Activated CD4-positive, alpha-beta memory T cell treated with anti-CD3 and anti-CD28 coated beads, Interleukin-2, amount 10 ng/mL, durations not matched to agents 7 days and 5 days (primary cell): ENCODE measurements around the gene EPS8L1. TPM values are rescaled to one million over a fixed set of nuclear protein-coding genes. Genes with fewer than 3 reads are reported as not detected.

ENCODE experiments used
- CTCF ChIA-PET: fragments of 350-600 bp; sonication (Branson Sonifier 250); formaldehyde crosslinking; loops from one replicate; lab custom pipeline; 2021; ENCODE audit warnings: antibody characterized with exemption, inconsistent platforms; lab: Charles Lee
- POLR2A ChIA-PET: fragments of 350-600 bp; sonication (Branson Sonifier 250); formaldehyde crosslinking; loops from one replicate; lab custom pipeline; 2021; ENCODE audit warnings: antibody characterized with exemption; lab: Charles Lee
- DNase-seq: peaks from one replicate; pipeline ENCODE4 v3.0.0-alpha.2; 2020
- H3K27ac Mint-ChIP-seq: one replicate; pipeline ENCODE4 v1.8.0; 2021; ENCODE audit warnings: mild to moderate bottlenecking, mixed read lengths
- H3K27me3 Mint-ChIP-seq: one replicate; pipeline ENCODE4 v1.8.0; 2021; ENCODE audit warnings: mixed read lengths
- H3K36me3 Mint-ChIP-seq: one replicate; pipeline ENCODE4 v1.8.0; 2021; ENCODE audit warnings: low read depth, mixed read lengths
- H3K4me1 Mint-ChIP-seq: one replicate; pipeline ENCODE4 v1.8.0; 2021; ENCODE audit warnings: mixed read lengths
- H3K4me3 Mint-ChIP-seq: one replicate; pipeline ENCODE4 v1.8.0; 2021; ENCODE audit warnings: mild to moderate bottlenecking, mixed read lengths
- H3K9me3 Mint-ChIP-seq: one replicate; pipeline ENCODE4 v1.8.0; 2021; ENCODE audit warnings: mixed read lengths
- total RNA-seq, 2 experiments: library from RNA; stranded (reverse); gene quantifications; one replicate each; pipeline ENCODE4 v1.2.3, GENCODE V29; 2021

The EPS8L1 gene
- total RNA-seq, 2 experiments from 2014 or later = 6.9 to 7.6 TPM

GRCh38 chr19:55041627-55042343, 33.9 kb upstream of the EPS8L1 start:
- POLR2A ChIA-PET = interaction anchor here (0.7 kb wide), 1 partner anchor 37 kb away, joined by 3 read pairs; no protein-coding TSS in a partner anchor
- Mint-ChIP-seq H3K27ac (peak overlapping the region; percentile 94), H3K4me3 (peak overlapping the region; percentile 64), H3K4me1 (peaks cover 25% of the 10 kb centered on the region), H3K27me3 (no peaks in the 10 kb centered on the region), H3K9me3 (peaks cover 4% of the 10 kb centered on the region), H3K36me3 (peaks cover 59% of the 10 kb centered on the region)
- peak; percentile 56 for DNase-seq
- CTCF ChIA-PET = interaction anchor here (0.6 to 0.8 kb wide), 2 partner anchors 462 to 548 kb away, joined by 3 to 4 read pairs; no protein-coding TSS in a partner anchor

GRCh38 chr19:55042344-55042678, 33.4 kb upstream of the EPS8L1 start:
- CTCF ChIA-PET = interaction anchor here (0.6 to 0.8 kb wide), 2 partner anchors 462 to 547 kb away, joined by 3 to 4 read pairs; no protein-coding TSS in a partner anchor
- peaks cover 59% of the 10 kb centered on the region for H3K36me3 Mint-ChIP-seq
- no peak for DNase-seq

GRCh38 chr19:55042688-55043087, 33.0 kb upstream of the EPS8L1 start:
- Mint-ChIP-seq H3K27me3 (no peaks in the 10 kb centered on the region), H3K27ac (peak overlapping the region; percentile 94), H3K9me3 (peaks cover 4% of the 10 kb centered on the region), H3K36me3 (peaks cover 59% of the 10 kb centered on the region), H3K4me3 (peak overlapping the region; percentile 64), H3K4me1 (peaks cover 25% of the 10 kb centered on the region)
- ChIA-PET POLR2A (interaction anchor here (0.7 kb wide), 1 partner anchor 38 kb away, joined by 3 read pairs; no protein-coding TSS in a partner anchor), CTCF (no interaction called here)
- no peak for DNase-seq

More at GRCh38 chr19:55042344-55042678, 33.4 kb upstream of the EPS8L1 start:
- H3K9me3 Mint-ChIP-seq = peaks cover 4% of the 10 kb centered on the region
- peaks cover 25% of the 10 kb centered on the region for H3K4me1 Mint-ChIP-seq
- no peaks in the 10 kb centered on the region for H3K27me3 Mint-ChIP-seq
- H3K4me3 Mint-ChIP-seq = peak overlapping the region; percentile 64
- H3K27ac Mint-ChIP-seq = peak overlapping the region; percentile 94
- POLR2A ChIA-PET = interaction anchor here (0.7 kb wide), 1 partner anchor 37 kb away, joined by 3 read pairs; no protein-coding TSS in a partner anchor

GRCh38 chr19:55044286-55044685, 31.4 kb upstream of the EPS8L1 start:
- CTCF ChIA-PET = no interaction called here

GRCh38 chr19:55044771-55045716, 30.6 kb upstream of the EPS8L1 start:
- no peak overlapping the region for H3K4me3 Mint-ChIP-seq
- peaks cover 2% of the 10 kb centered on the region for H3K9me3 Mint-ChIP-seq
- no peak for DNase-seq
- no peak overlapping the region for H3K27ac Mint-ChIP-seq
- no peaks in the 10 kb centered on the region for H3K27me3 Mint-ChIP-seq
- peaks cover 23% of the 10 kb centered on the region for H3K4me1 Mint-ChIP-seq
- peaks cover 58% of the 10 kb centered on the region for H3K36me3 Mint-ChIP-seq
- POLR2A ChIA-PET = no interaction called here
- CTCF ChIA-PET = no interaction called here

More at GRCh38 chr19:55044286-55044685, 31.4 kb upstream of the EPS8L1 start:
- no peak overlapping the region for H3K27ac Mint-ChIP-seq
- DNase-seq = no peak
- H3K4me1 Mint-ChIP-seq = peaks cover 25% of the 10 kb centered on the region
- H3K9me3 Mint-ChIP-seq = peaks cover 4% of the 10 kb centered on the region
- H3K36me3 Mint-ChIP-seq = peaks cover 62% of the 10 kb centered on the region
- H3K4me3 Mint-ChIP-seq = no peak overlapping the region
- H3K27me3 Mint-ChIP-seq = no peaks in the 10 kb centered on the region
- POLR2A ChIA-PET = no interaction called here

GRCh38 chr19:55046975-55047622, 28.6 kb upstream of the EPS8L1 start:
- ChIA-PET CTCF (interaction anchor here (0.8 kb wide), 1 partner anchor 16 kb away, joined by 3 read pairs; the partner anchor contains the start of gene RDH13), POLR2A (interaction anchor here (1.7 kb wide), 1 partner anchor 16 kb away, joined by 7 read pairs; the partner anchor contains the start of gene RDH13)
- H3K36me3 Mint-ChIP-seq = peaks cover 52% of the 10 kb centered on the region
- H3K27me3 Mint-ChIP-seq = no peaks in the 10 kb centered on the region
- H3K4me3 Mint-ChIP-seq = no peak overlapping the region
- no peaks in the 10 kb centered on the region for H3K9me3 Mint-ChIP-seq
- no peak overlapping the region for H3K27ac Mint-ChIP-seq
- no peak for DNase-seq
- H3K4me1 Mint-ChIP-seq = peaks cover 12% of the 10 kb centered on the region

- H3K4me1 Mint-ChIP-seq = peaks cover 4% of the 10 kb centered on the region
- peaks cover 46% of the 10 kb centered on the region for H3K36me3 Mint-ChIP-seq
- CTCF ChIA-PET = no interaction called here
- no peaks in the 10 kb centered on the region for H3K27me3 Mint-ChIP-seq
- H3K27ac Mint-ChIP-seq = no peak overlapping the region
- DNase-seq = no peak
- H3K4me3 Mint-ChIP-seq = no peak overlapping the region
- POLR2A ChIA-PET = no interaction called here
- H3K9me3 Mint-ChIP-seq = no peaks in the 10 kb centered on the region
Observed at GRCh38 chr19:55047951-55048350, 27.7 kb upstream of the EPS8L1 start.

- POLR2A ChIA-PET = no interaction called here
- H3K27ac Mint-ChIP-seq = no peak overlapping the region
- DNase-seq = no peak
- CTCF ChIA-PET = no interaction called here
- H3K4me1 Mint-ChIP-seq = no peaks in the 10 kb centered on the region
- H3K9me3 Mint-ChIP-seq = no peaks in the 10 kb centered on the region
- peaks cover 46% of the 10 kb centered on the region for H3K36me3 Mint-ChIP-seq
- no peak overlapping the region for H3K4me3 Mint-ChIP-seq
- no peaks in the 10 kb centered on the region for H3K27me3 Mint-ChIP-seq
Observed at GRCh38 chr19:55048446-55048845, 27.2 kb upstream of the EPS8L1 start.

GRCh38 chr19:55050749-55051532, 24.7 kb upstream of the EPS8L1 start:
- Mint-ChIP-seq H3K4me1 (no peaks in the 10 kb centered on the region), H3K4me3 (no peak overlapping the region), H3K36me3 (peaks cover 45% of the 10 kb centered on the region), H3K27ac (no peak overlapping the region), H3K9me3 (no peaks in the 10 kb centered on the region), H3K27me3 (no peaks in the 10 kb centered on the region)
- CTCF ChIA-PET = interaction anchor here (1.0 kb wide), 1 partner anchor 37 kb away, joined by 3 read pairs; no protein-coding TSS in a partner anchor
- POLR2A ChIA-PET = interaction anchor here (2.9 kb wide), 1 partner anchor 12 kb away, joined by 9 read pairs; the partner anchor contains the start of gene RDH13
- DNase-seq = no peak

- Mint-ChIP-seq H3K4me1 (peaks cover 2% of the 10 kb centered on the region), H3K4me3 (no peak overlapping the region), H3K27ac (peak overlapping the region; percentile 16), H3K27me3 (no peaks in the 10 kb centered on the region), H3K36me3 (peaks cover 51% of the 10 kb centered on the region), H3K9me3 (no peaks in the 10 kb centered on the region)
- no peak for DNase-seq
- POLR2A ChIA-PET = interaction anchor here (2.9 kb wide), 1 partner anchor 9 kb away, joined by 9 read pairs; the partner anchor contains the start of gene RDH13
- CTCF ChIA-PET = interaction anchor here (1.9 kb wide), 1 partner anchor 35 kb away, joined by 5 read pairs; no protein-coding TSS in a partner anchor
Observed at GRCh38 chr19:55053735-55054134, 21.9 kb upstream of the EPS8L1 start.

- Mint-ChIP-seq H3K27me3 (no peaks in the 10 kb centered on the region), H3K36me3 (peaks cover 49% of the 10 kb centered on the region), H3K4me1 (peaks cover 12% of the 10 kb centered on the region), H3K27ac (no peak overlapping the region), H3K9me3 (no peaks in the 10 kb centered on the region), H3K4me3 (no peak overlapping the region)
- DNase-seq = no peak
- ChIA-PET POLR2A (no interaction called here), CTCF (interaction anchor here (0.7 kb wide), 1 partner anchor 185 kb away, joined by 3 read pairs; no protein-coding TSS in a partner anchor)
Observed at GRCh38 chr19:55056827-55057226, 18.8 kb upstream of the EPS8L1 start.
